ENCODE data around the gene CLDN9. TPM values are rescaled to one million over a fixed set of nuclear protein-coding genes. Genes with fewer than 3 reads are reported as not detected.

The CLDN9 gene
- total RNA-seq, 1 donor from 2014 or later, result under 0.01 TPM

GRCh38 chr16:2971985-2972784 is 40.5 kb upstream of the CLDN9 start:
- H3K36me3 ChIP-seq (ENCODE audit: control insufficient read depth, insufficient read depth, low read length), result peaks cover 1% of the 10 kb centered on the region
- no peaks in the 10 kb centered on the region for H3K27me3 ChIP-seq (ENCODE audit: control insufficient read depth, insufficient read depth, low read length)
- no peak for TF ChIP-seq CTCF (IDR thresholded peaks at IDR 0.05; ENCODE audit: insufficient read depth, low read length, severe bottlenecking)
- H3K4me3 ChIP-seq (ENCODE audit: low read depth, low read length), result no peak overlapping the region
- DNase-seq (ENCODE audit: low read depth) (no peak), FAIRE-seq (no peak)

GRCh38 chr16:2973093-2973492 is 39.6 kb upstream of the CLDN9 start:
- DNase-seq (ENCODE audit: low read depth) (no peak), FAIRE-seq (no peak)
- Histone ChIP-seq H3K36me3 (ENCODE audit: control insufficient read depth, insufficient read depth, low read length) (peaks cover 1% of the 10 kb centered on the region), H3K4me3 (ENCODE audit: low read depth, low read length) (no peak overlapping the region), H3K27me3 (ENCODE audit: control insufficient read depth, insufficient read depth, low read length) (no peaks in the 10 kb centered on the region)
- TF ChIP-seq CTCF (IDR thresholded peaks at IDR 0.05; ENCODE audit: insufficient read depth, low read length, severe bottlenecking), result no peak

GRCh38 chr16:2973605-2974318 is 39.0 kb upstream of the CLDN9 start:
- Histone ChIP-seq H3K27me3 (ENCODE audit: control insufficient read depth, insufficient read depth, low read length) (no peaks in the 10 kb centered on the region), H3K4me3 (ENCODE audit: low read depth, low read length) (no peak overlapping the region), H3K36me3 (ENCODE audit: control insufficient read depth, insufficient read depth, low read length) (peaks cover 1% of the 10 kb centered on the region)
- DNase-seq (ENCODE audit: low read depth), result no peak
- TF ChIP-seq CTCF (IDR thresholded peaks at IDR 0.05; ENCODE audit: insufficient read depth, low read length, severe bottlenecking), result no peak
- FAIRE-seq, result no peak

GRCh38 chr16:2974319-2975056 is 38.2 kb upstream of the CLDN9 start:
- Histone ChIP-seq H3K27me3 (ENCODE audit: control insufficient read depth, insufficient read depth, low read length) (no peaks in the 10 kb centered on the region), H3K36me3 (ENCODE audit: control insufficient read depth, insufficient read depth, low read length) (peaks cover 1% of the 10 kb centered on the region), H3K4me3 (ENCODE audit: low read depth, low read length) (no peak overlapping the region)
- no peak for TF ChIP-seq CTCF (IDR thresholded peaks at IDR 0.05; ENCODE audit: insufficient read depth, low read length, severe bottlenecking)
- DNase-seq (ENCODE audit: low read depth), result no peak
- FAIRE-seq, result no peak

- no peak for FAIRE-seq
- H3K27me3 ChIP-seq (ENCODE audit: control insufficient read depth, insufficient read depth, low read length), result no peaks in the 10 kb centered on the region
- no peak for DNase-seq (ENCODE audit: low read depth)
- no peak overlapping the region for H3K4me3 ChIP-seq (ENCODE audit: low read depth, low read length)
- peaks cover 1% of the 10 kb centered on the region for H3K36me3 ChIP-seq (ENCODE audit: control insufficient read depth, insufficient read depth, low read length)
- TF ChIP-seq CTCF (IDR thresholded peaks at IDR 0.05; ENCODE audit: insufficient read depth, low read length, severe bottlenecking), result no peak
Observed at GRCh38 chr16:2975161-2975795, 37.4 kb upstream of the CLDN9 start.
